K562 (cell line): ENCODE data around the gene SLC6A16. TPM values are rescaled to one million over a fixed set of nuclear protein-coding genes. Genes with fewer than 3 reads are reported as not detected.

ENCODE experiments used
- BCOR ChIP-seq: fragments of 450-650 bp; IDR thresholded peaks from 2 replicates; pipeline ENCODE4 v1.6.1; 2016
- CBX5 ChIP-seq: IDR thresholded peaks from 2 replicates; pipeline ENCODE4 v1.6.1; 2014; ENCODE audit warnings: low read depth, borderline replicate concordance
- HNRNPK ChIP-seq: fragments of 200-400 bp; formaldehyde crosslinking; IDR thresholded peaks from one replicate; pipeline ENCODE4 v1.6.1; 2018; ENCODE audit warnings: mild to moderate bottlenecking, low read depth, low read length; ENCODE audit not compliant: poor library complexity, severe bottlenecking
- KAT2B ChIP-seq: IDR thresholded peaks from one replicate; pipeline ENCODE4 v1.6.1; 2012; ENCODE audit warnings: low read depth, mild to moderate bottlenecking, control low read depth, inconsistent platforms, low read length, moderate library complexity
- KDM1A ChIP-seq, 2 experiments: fragments of 450-650 bp; IDR thresholded peaks; 2 replicates each; pipeline ENCODE4 v1.6.1; 2016; ENCODE audit warnings: mild to moderate bottlenecking in 2 of 2
- MAFK ChIP-seq: IDR thresholded peaks from 2 replicates; pipeline ENCODE4 v1.6.1; 2011; ENCODE audit warnings: low read length, improper control_type of control experiment
- MTA1 ChIP-seq: fragments of 450-650 bp; IDR thresholded peaks from 2 replicates; pipeline ENCODE4 v1.6.1; 2017; ENCODE audit warnings: borderline replicate concordance
- NR2C1 ChIP-seq, 2 experiments: fragments of 450-650 bp; IDR thresholded peaks; 2 replicates each; pipeline ENCODE4 v1.6.1; 2017; ENCODE audit warnings: mild to moderate bottlenecking in 2 of 2, antibody characterized with exemption in 1 of 2, inconsistent platforms in 1 of 2, missing compliant biosample characterization in 1 of 2, missing genetic modification characterization in 1 of 2
- SOX6 ChIP-seq: fragments of 450-650 bp; IDR thresholded peaks from 2 replicates; pipeline ENCODE4 v1.6.1; 2014; ENCODE audit warnings: mild to moderate bottlenecking
- TAF9B ChIP-seq: fragments of 450-650 bp; IDR thresholded peaks from 2 replicates; pipeline ENCODE4 v1.6.1; 2018; ENCODE audit warnings: mild to moderate bottlenecking; ENCODE audit not compliant: partially characterized antibody
- ZBTB7A ChIP-seq: IDR thresholded peaks from 2 replicates; pipeline ENCODE4 v1.6.1; 2011; ENCODE audit warnings: low read depth, mild to moderate bottlenecking, low read length, moderate library complexity, borderline replicate concordance; ENCODE audit not compliant: control insufficient read depth
- ZNF263 ChIP-seq: sonication (generic); formaldehyde crosslinking; IDR thresholded peaks from 2 replicates; pipeline ENCODE4 v1.8.0; 2022; ENCODE audit warnings: mild to moderate bottlenecking, missing genetic modification reagents, borderline replicate concordance
- polyA plus RNA-seq, 8 experiments: library from polyadenylated mRNA; depleted of rRNA in 4 of 8; stranded (reverse) in 5 of 8; unstranded in 3 of 8; fragments of >200 nt; fragmentation: Nextera tagmentation in 2 of 8; fragmentation: Illumina TruSeq in 1 of 8; extraction: Ambion mirVana in 2 of 8; extraction: Trizol in 1 of 8; gene quantifications; 2 replicates each; pipeline versions ENCODE4 v1.2.1 to v1.2.3, GENCODE V29; 2011 to 2014; ENCODE audit warnings: inconsistent platforms in 1 of 8, missing spikeins in 1 of 8
- total RNA-seq, 7 experiments: library from RNA; depleted of rRNA in 6 of 7; stranded (reverse); fragments of >200 nt in 6 of 7; fragmentation: Illumina TruSeq in 2 of 7; extraction: Trizol in 2 of 7; gene quantifications; 2 replicates each; pipeline versions ENCODE4 v1.2.1 to v1.2.3, GENCODE V29; 2011 to 2021; ENCODE audit warnings: low replicate concordance in 1 of 7
- TF ChIP-seq, protein P1 (sequence below), 2 experiments: fragments of 450-650 bp in 1 of 2; sonication (generic) in 1 of 2; formaldehyde crosslinking in 1 of 2; IDR thresholded peaks; 2 replicates each; pipeline versions ENCODE4 v1.7.1 to v1.9.0; 2016 to 2022; ENCODE audit warnings: inconsistent platforms in 1 of 2, mild to moderate bottlenecking in 1 of 2, missing genetic modification reagents in 1 of 2

The SLC6A16 gene
- total and polyA plus RNA-seq, 9 of the 15 experiments (the other 6 are each of a cell fraction or from before 2014, with no cell fraction given): 0.05 to 0.95 (median 0.36) TPM

DNA sequence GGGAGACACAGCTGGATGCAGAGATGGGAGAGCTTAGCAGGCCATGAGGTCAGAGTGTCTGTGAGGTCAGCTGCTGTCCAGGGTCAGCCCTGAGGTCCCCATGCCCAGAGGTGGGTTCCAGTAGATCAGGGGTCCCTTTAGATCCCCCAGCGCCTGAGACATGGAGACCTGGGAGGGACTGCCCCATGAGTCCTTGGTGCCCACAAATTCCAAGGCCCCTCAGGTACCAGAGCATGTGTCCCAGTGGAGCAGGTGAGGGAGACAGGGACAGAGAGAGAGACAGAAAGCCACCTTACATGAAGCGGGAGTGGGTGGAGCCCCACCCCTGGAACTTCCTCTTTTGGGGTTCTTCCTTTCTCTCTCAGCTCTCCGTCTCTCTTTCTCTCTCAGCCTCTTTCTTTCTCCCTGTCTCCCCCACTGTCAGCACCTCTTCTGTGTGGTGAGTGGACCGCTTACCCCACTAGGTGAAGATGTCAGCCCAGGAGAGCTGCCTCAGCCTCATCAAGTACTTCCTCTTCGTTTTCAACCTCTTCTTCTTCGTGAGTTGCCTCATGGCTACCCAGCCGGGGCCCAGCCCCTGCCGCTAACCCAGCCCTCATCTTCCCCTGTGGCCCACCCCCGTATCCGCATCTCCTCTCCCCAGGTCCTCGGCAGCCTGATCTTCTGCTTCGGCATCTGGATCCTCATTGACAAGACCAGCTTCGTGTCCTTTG lies 10.2 kb upstream of the SLC6A16 start, which contains the start of gene CD37 (continued):
- no peak for TF ChIP-seq KAT2B
- no peak for TF ChIP-seq BCOR
- 0 out of 2 replicates have a peak, but pooled peaks have one; percentile 29 for TF ChIP-seq ZNF263 (CRISPR knock-in tag)
- TF ChIP-seq ZBTB7A: peak; percentile 64; the same call in 1 of the 2 replicates
- no peak for TF ChIP-seq HNRNPK
- TF ChIP-seq, protein P1, sequence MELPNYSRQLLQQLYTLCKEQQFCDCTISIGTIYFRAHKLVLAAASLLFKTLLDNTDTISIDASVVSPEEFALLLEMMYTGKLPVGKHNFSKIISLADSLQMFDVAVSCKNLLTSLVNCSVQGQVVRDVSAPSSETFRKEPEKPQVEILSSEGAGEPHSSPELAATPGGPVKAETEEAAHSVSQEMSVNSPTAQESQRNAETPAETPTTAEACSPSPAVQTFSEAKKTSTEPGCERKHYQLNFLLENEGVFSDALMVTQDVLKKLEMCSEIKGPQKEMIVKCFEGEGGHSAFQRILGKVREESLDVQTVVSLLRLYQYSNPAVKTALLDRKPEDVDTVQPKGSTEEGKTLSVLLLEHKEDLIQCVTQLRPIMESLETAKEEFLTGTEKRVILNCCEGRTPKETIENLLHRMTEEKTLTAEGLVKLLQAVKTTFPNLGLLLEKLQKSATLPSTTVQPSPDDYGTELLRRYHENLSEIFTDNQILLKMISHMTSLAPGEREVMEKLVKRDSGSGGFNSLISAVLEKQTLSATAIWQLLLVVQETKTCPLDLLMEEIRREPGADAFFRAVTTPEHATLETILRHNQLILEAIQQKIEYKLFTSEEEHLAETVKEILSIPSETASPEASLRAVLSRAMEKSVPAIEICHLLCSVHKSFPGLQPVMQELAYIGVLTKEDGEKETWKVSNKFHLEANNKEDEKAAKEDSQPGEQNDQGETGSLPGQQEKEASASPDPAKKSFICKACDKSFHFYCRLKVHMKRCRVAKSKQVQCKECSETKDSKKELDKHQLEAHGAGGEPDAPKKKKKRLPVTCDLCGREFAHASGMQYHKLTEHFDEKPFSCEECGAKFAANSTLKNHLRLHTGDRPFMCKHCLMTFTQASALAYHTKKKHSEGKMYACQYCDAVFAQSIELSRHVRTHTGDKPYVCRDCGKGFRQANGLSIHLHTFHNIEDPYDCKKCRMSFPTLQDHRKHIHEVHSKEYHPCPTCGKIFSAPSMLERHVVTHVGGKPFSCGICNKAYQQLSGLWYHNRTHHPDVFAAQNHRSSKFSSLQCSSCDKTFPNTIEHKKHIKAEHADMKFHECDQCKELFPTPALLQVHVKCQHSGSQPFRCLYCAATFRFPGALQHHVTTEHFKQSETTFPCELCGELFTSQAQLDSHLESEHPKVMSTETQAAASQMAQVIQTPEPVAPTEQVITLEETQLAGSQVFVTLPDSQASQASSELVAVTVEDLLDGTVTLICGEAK (IDR thresholded peaks at IDR 0.05): no peak
- TF ChIP-seq, protein P1 (CRISPR knock-in tag; IDR thresholded peaks at IDR 0.05): no peak
- TF ChIP-seq CBX5: no peak
- 0 out of 2 replicates have a peak, but pooled peaks have one; percentile 26 for TF ChIP-seq MTA1
- no peak for TF ChIP-seq TAF9B
- TF ChIP-seq KDM1A (IDR thresholded peaks at IDR 0.05): peak in 1 of 2 experiments; percentile 8; a peak in 1 of 4 replicates
- TF ChIP-seq NR2C1 (IDR thresholded peaks at IDR 0.05): peak; percentile 63
- peak; percentile 61; the same call in 1 of the 2 replicates for TF ChIP-seq NR2C1 (tag; IDR thresholded peaks at IDR 0.05)
- no peak for TF ChIP-seq MAFK
- no peak for TF ChIP-seq SOX6
